ENCODE data around the gene CREBBP. TPM values are rescaled to one million over a fixed set of nuclear protein-coding genes. Genes with fewer than 3 reads are reported as not detected.

The CREBBP gene
- total RNA-seq, 2 experiments from 2014 or later, result 145 to 152 TPM

GRCh38 chr16:3825940-3826339, 54.6 kb downstream of the CREBBP start:
- POLR2A ChIA-PET, result no interaction called here

GRCh38 chr16:3825103-3825502, 55.4 kb downstream of the CREBBP start:
- Histone ChIP-seq H3K4me1 (ENCODE audit: insufficient read depth, low read length) (peaks cover 67% of the 10 kb centered on the region), H3K9me3 (ENCODE audit: control insufficient read depth in 1 of 2, insufficient read depth in 1 of 2, low read length in 2 of 2) (no peaks in the 10 kb centered on the region), H3K36me3 (ENCODE audit: insufficient read depth, low read length) (peaks cover 10% of the 10 kb centered on the region), H3K27me3 (ENCODE audit: control insufficient read depth in 1 of 2, insufficient read depth in 2 of 2, low read length in 2 of 2) (no peaks in the 10 kb centered on the region), H3K27ac (ENCODE audit: low read depth in 1 of 2, low read length in 2 of 2) (no peak overlapping the region), H3K4me3 (ENCODE audit: low read length) (no peak overlapping the region)
- ChIA-PET CTCF (no interaction called here), POLR2A (no interaction called here)
- Mint-ChIP-seq H3K4me1 (ENCODE audit: low read depth) (peaks cover 86% of the 10 kb centered on the region), H3K36me3 (ENCODE audit: low read depth) (peaks cover 19% of the 10 kb centered on the region), H3K27ac (no peak overlapping the region), H3K9me3 (no peaks in the 10 kb centered on the region), H3K4me3 (peak overlapping the region; percentile 32), H3K27me3 (no peaks in the 10 kb centered on the region)
- no peak for ATAC-seq (ENCODE audit: poor library complexity)
- no peak for DNase-seq
- intact Hi-C loops (cut with DNase I, micrococcal nuclease), result loop anchor here in 1 of 2 experiments (5.0 kb wide), 1 partner anchor 47 kb away; no protein-coding TSS in a partner anchor
- TF ChIP-seq CTCF (IDR thresholded peaks at IDR 0.05), result no peak

More at GRCh38 chr16:3825940-3826339, 54.6 kb downstream of the CREBBP start:
- ATAC-seq (ENCODE audit: poor library complexity) (no peak), DNase-seq (no peak)
- Histone ChIP-seq H3K27ac (ENCODE audit: low read depth in 1 of 2, low read length in 2 of 2) (no peak overlapping the region), H3K27me3 (ENCODE audit: control insufficient read depth in 1 of 2, insufficient read depth in 2 of 2, low read length in 2 of 2) (no peaks in the 10 kb centered on the region), H3K36me3 (ENCODE audit: insufficient read depth, low read length) (peaks cover 10% of the 10 kb centered on the region), H3K9me3 (ENCODE audit: control insufficient read depth in 1 of 2, insufficient read depth in 1 of 2, low read length in 2 of 2) (no peaks in the 10 kb centered on the region), H3K4me1 (ENCODE audit: insufficient read depth, low read length) (peaks cover 60% of the 10 kb centered on the region), H3K4me3 (ENCODE audit: low read length) (no peak overlapping the region)
- Mint-ChIP-seq H3K27me3 (no peaks in the 10 kb centered on the region), H3K4me1 (ENCODE audit: low read depth) (peaks cover 86% of the 10 kb centered on the region), H3K27ac (no peak overlapping the region), H3K4me3 (peak overlapping the region; percentile 8), H3K36me3 (ENCODE audit: low read depth) (peaks cover 27% of the 10 kb centered on the region), H3K9me3 (no peaks in the 10 kb centered on the region)
- no peak for TF ChIP-seq CTCF (IDR thresholded peaks at IDR 0.05)
- intact Hi-C loops (cut with DNase I, micrococcal nuclease), result loop anchor here in 1 of 2 experiments (5.0 kb wide), 1 partner anchor 46 kb away; no protein-coding TSS in a partner anchor
- CTCF ChIA-PET, result no interaction called here

- Mint-ChIP-seq H3K36me3 (ENCODE audit: low read depth) (peaks cover 10% of the 10 kb centered on the region), H3K9me3 (no peaks in the 10 kb centered on the region), H3K27ac (peak overlapping the region; percentile 52), H3K27me3 (no peaks in the 10 kb centered on the region), H3K4me3 (peak overlapping the region; percentile 32), H3K4me1 (ENCODE audit: low read depth) (peaks cover 86% of the 10 kb centered on the region)
- no peaks in the 10 kb centered on the region for H3K27me3 ChIP-seq (ENCODE audit: control insufficient read depth in 1 of 2, insufficient read depth in 2 of 2, low read length in 2 of 2)
- ATAC-seq (ENCODE audit: poor library complexity), result no peak
- intact Hi-C loops (cut with DNase I, micrococcal nuclease), result loop anchor here in 1 of 2 experiments (5.0 kb wide), 1 partner anchor 37 kb away; no protein-coding TSS in a partner anchor
- CTCF ChIA-PET, result no interaction called here
- no peaks in the 10 kb centered on the region for H3K9me3 ChIP-seq (ENCODE audit: control insufficient read depth in 1 of 2, insufficient read depth in 1 of 2, low read length in 2 of 2)
- DNase-seq, result no peak
- no peak for TF ChIP-seq CTCF (IDR thresholded peaks at IDR 0.05)
- H3K27ac ChIP-seq (ENCODE audit: low read depth in 1 of 2, low read length in 2 of 2), result no peak overlapping the region
- POLR2A ChIA-PET, result no interaction called here
- H3K4me3 ChIP-seq (ENCODE audit: low read length), result no peak overlapping the region
- peaks cover 6% of the 10 kb centered on the region for H3K36me3 ChIP-seq (ENCODE audit: insufficient read depth, low read length)
- peaks cover 73% of the 10 kb centered on the region for H3K4me1 ChIP-seq (ENCODE audit: insufficient read depth, low read length)
Measured at GRCh38 chr16:3824121-3824795, 56.3 kb downstream of the CREBBP start.

Data from CD4-positive, alpha-beta T cell (primary cell).